ENCODE data around the gene FAM13C. TPM values are rescaled to one million over a fixed set of nuclear protein-coding genes. Genes with fewer than 3 reads are reported as not detected.

Gene FAM13C
- total and polyA plus RNA-seq, 2 of the 13 experiments (the other 11 are each of a cell fraction or from before 2014, with no cell fraction given) = 0.07 to 0.26 TPM

DNA sequence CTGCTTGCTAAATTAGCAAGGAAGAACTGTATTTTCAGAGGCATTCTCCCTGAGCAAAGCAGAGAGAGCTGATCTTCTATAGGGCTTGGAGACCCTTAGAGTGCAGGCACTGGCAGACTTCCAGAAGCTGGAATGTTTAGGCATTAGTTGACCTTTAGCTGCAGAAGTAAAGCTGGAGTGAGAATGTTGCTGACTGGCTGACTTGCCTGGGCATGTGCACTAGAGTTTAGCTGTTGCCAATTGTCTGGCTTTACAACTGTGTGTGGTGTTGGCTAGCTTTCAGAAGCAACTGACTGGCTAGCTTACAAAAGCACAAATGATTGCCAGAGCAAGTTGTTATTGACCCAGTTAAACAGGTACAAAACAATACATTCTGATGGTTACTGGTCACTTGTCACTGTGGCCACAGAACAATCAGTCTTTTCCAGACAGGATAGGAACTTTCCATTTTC, 25.1 kb downstream of the FAM13C start:
- Histone ChIP-seq H2AFZ (ENCODE audit: low read length) (peak overlapping the region; percentile 84), H3K27ac (ENCODE audit: extremely low read length, insufficient read depth, low read length) (no peak overlapping the region), H3K4me1 (ENCODE audit: insufficient read depth, low read length) (peaks cover 15% of the 10 kb centered on the region), H3K27me3 (ENCODE audit: control insufficient read depth in 1 of 2, insufficient read depth in 2 of 2, low read length in 2 of 2) (no peaks in the 10 kb centered on the region), H3K9ac (ENCODE audit: insufficient read depth, low read depth, low read length) (no peak overlapping the region), H3K4me2 (ENCODE audit: low read depth, low read length) (0 out of 2 replicates have a peak overlapping the region, but pooled peaks have one; percentile 16), H3K9me3 (ENCODE audit: low read length) (no peaks in the 10 kb centered on the region), H4K20me1 (ENCODE audit: insufficient read depth, low read length) (no peaks in the 10 kb centered on the region), H3K36me3 (replicated peaks in 1 of 2; ENCODE audit: control insufficient read depth in 1 of 2, insufficient read depth in 2 of 2, low read length in 2 of 2) (no peaks in the 10 kb centered on the region), H3K79me2 (ENCODE audit: insufficient read depth, low read length) (no peaks in the 10 kb centered on the region), H3K4me3 (replicated peaks in 1 of 3; ENCODE audit: insufficient read depth in 1 of 3, low read depth in 2 of 3, low read length in 3 of 3) (no peak overlapping the region)
- ChIA-PET CTCF (ENCODE audit: low intra/inter-chr PET ratio, low total read pairs) (no interaction called here), POLR2A (no interaction called here)
- peak; percentile 21 for DNase-seq (ENCODE audit: low spot score)
- peak; percentile 75 for ATAC-seq
- TF ChIP-seq ZNF7 (CRISPR knock-in tag; IDR thresholded peaks at IDR 0.05) = peak; percentile 61; the same call in 1 of the 2 replicates
- peak; percentile 23 for TF ChIP-seq TEAD3 (CRISPR knock-in tag; optimal IDR thresholded peaks at IDR 0.05; ENCODE audit: borderline replicate concordance)
- TF ChIP-seq TP53 (CRISPR knock-in tag; conservative IDR thresholded peaks at IDR 0.05) = peak; percentile 93; the same call in 1 of the 2 replicates
- TF ChIP-seq, protein P1, sequence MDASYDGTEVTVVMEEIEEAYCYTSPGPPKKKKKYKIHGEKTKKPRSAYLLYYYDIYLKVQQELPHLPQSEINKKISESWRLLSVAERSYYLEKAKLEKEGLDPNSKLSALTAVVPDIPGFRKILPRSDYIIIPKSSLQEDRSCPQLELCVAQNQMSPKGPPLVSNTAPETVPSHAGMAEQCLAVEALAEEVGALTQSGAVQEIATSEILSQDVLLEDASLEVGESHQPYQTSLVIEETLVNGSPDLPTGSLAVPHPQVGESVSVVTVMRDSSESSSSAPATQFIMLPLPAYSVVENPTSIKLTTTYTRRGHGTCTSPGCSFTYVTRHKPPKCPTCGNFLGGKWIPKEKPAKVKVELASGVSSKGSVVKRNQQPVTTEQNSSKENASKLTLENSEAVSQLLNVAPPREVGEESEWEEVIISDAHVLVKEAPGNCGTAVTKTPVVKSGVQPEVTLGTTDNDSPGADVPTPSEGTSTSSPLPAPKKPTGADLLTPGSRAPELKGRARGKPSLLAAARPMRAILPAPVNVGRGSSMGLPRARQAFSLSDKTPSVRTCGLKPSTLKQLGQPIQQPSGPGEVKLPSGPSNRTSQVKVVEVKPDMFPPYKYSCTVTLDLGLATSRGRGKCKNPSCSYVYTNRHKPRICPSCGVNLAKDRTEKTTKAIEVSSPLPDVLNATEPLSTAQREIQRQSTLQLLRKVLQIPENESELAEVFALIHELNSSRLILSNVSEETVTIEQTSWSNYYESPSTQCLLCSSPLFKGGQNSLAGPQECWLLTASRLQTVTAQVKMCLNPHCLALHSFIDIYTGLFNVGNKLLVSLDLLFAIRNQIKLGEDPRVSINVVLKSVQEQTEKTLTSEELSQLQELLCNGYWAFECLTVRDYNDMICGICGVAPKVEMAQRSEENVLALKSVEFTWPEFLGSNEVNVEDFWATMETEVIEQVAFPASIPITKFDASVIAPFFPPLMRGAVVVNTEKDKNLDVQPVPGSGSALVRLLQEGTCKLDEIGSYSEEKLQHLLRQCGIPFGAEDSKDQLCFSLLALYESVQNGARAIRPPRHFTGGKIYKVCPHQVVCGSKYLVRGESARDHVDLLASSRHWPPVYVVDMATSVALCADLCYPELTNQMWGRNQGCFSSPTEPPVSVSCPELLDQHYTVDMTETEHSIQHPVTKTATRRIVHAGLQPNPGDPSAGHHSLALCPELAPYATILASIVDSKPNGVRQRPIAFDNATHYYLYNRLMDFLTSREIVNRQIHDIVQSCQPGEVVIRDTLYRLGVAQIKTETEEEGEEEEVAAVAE (CRISPR knock-in tag; IDR thresholded peaks at IDR 0.05; ENCODE audit: borderline replicate concordance) = 0 out of 2 replicates have a peak, but pooled peaks have one; percentile 37
- no peak for TF ChIP-seq ZNF792 (CRISPR knock-in tag; IDR thresholded peaks at IDR 0.05)
- 0 out of 2 replicates have a peak, but pooled peaks have one; percentile 49 for TF ChIP-seq ZMYM4 (CRISPR knock-in tag; IDR thresholded peaks at IDR 0.05)
- BruUV-seq (replicated peaks) = no TSS peak
- intact Hi-C loops (cut with micrococcal nuclease; ENCODE audit: unreplicated experiment) = no loop called here
- peak; percentile 8 for FAIRE-seq
- in situ Hi-C loops (cut with HindIII; ENCODE audit: extremely low pct_ligation_motif_present, low pct_unique_long_range_greater_than_20kb) = no loop called here

All from HepG2 (cell line).